H1 (cell line): ENCODE measurements around the gene ADO. TPM values are rescaled to one million over a fixed set of nuclear protein-coding genes. Genes with fewer than 3 reads are reported as not detected.

Experiments used
- CTCF ChIA-PET: fragments of 300-600 bp; sonication (Branson Sonifier 250); formaldehyde crosslinking; loops from one replicate; lab custom pipeline; 2021; ENCODE audit not compliant: partially characterized antibody; lab: Charles Lee
- POLR2A ChIA-PET: fragments of 300-600 bp; sonication (Branson Sonifier 250); formaldehyde crosslinking; loops from one replicate; lab custom pipeline; 2021; ENCODE audit warnings: inconsistent platforms; ENCODE audit not compliant: partially characterized antibody; lab: Charles Lee
- DNase-seq, 2 experiments: peaks; one replicate each; pipeline versions ENCODE4 v3.0.0 to v3.0.0-alpha.2; 2010 to 2022; ENCODE audit warnings: low spot score in 2 of 2, low read depth in 1 of 2, mixed read lengths in 1 of 2
- FAIRE-seq: peaks from 2 replicates; lab custom pipeline; 2011; peaks lifted over from hg19 to GRCh38; lab: Jason Lieb, UNC
- H2AFZ ChIP-seq: 2 replicates; pipeline ENCODE4 v1.8.1; 2012; ENCODE audit warnings: low read length, inconsistent platforms
- H2AK5ac ChIP-seq: 2 replicates; pipeline ENCODE4 v1.6.1; 2013; ENCODE audit warnings: low read depth, low read length
- H2BK120ac ChIP-seq: replicated peaks from 2 replicates; pipeline ENCODE3; 2013; ENCODE audit warnings: low read depth, low read length, inconsistent platforms
- H2BK12ac ChIP-seq: 2 replicates; pipeline ENCODE4 v1.6.1; 2013; ENCODE audit warnings: low read depth, low read length
- H2BK15ac ChIP-seq: 2 replicates; pipeline ENCODE4 v1.6.1; 2013; ENCODE audit warnings: low read length
- H2BK20ac ChIP-seq: 2 replicates; pipeline ENCODE4 v1.6.1; 2013; ENCODE audit warnings: low read length
- H2BK5ac ChIP-seq: 2 replicates; pipeline ENCODE4 v1.6.1; 2013; ENCODE audit warnings: low read depth, low read length
- H3K14ac ChIP-seq: 2 replicates; pipeline ENCODE4 v1.6.1; 2013; ENCODE audit warnings: inconsistent platforms; ENCODE audit not compliant: insufficient read length
- H3K18ac ChIP-seq: 2 replicates; pipeline ENCODE4 v1.6.1; 2013; ENCODE audit warnings: low read length; ENCODE audit errors: extremely low read depth
- H3K23ac ChIP-seq: 2 replicates; pipeline ENCODE4 v1.6.1; 2013; ENCODE audit warnings: inconsistent platforms; ENCODE audit not compliant: insufficient read length
- H3K23me2 ChIP-seq: 2 replicates; pipeline ENCODE4 v1.6.1; 2013; ENCODE audit warnings: low read depth, low read length
- H3K27ac ChIP-seq: 2 replicates; pipeline ENCODE4 v1.6.1; 2011; ENCODE audit warnings: low read depth, low read length, inconsistent platforms
- H3K27me3 ChIP-seq, 4 experiments: replicated peaks in 1 of 4; 1 replicate in 1 of 4; 2 replicates in 3 of 4; pipeline versions ENCODE4 v1.6.1 to v1.8.1; 2011 to 2013; ENCODE audit warnings: low read length in 3 of 4, mild to moderate bottlenecking in 3 of 4, inconsistent platforms in 2 of 4, mixed read lengths in 2 of 4, moderate library complexity in 1 of 4; ENCODE audit not compliant: control insufficient read depth in 3 of 4, insufficient read depth in 3 of 4; ENCODE audit errors: extremely low read depth in 1 of 4
- H3K36me3 ChIP-seq, 4 experiments: 2 replicates each; pipeline versions ENCODE4 v1.6.1 to v1.8.1; 2011 to 2013; ENCODE audit warnings: mild to moderate bottlenecking in 4 of 4, low read length in 3 of 4, moderate library complexity in 2 of 4, control low read depth in 1 of 4, inconsistent platforms in 1 of 4; ENCODE audit not compliant: insufficient read depth in 4 of 4, control insufficient read depth in 2 of 4
- H3K4ac ChIP-seq: replicated peaks from 2 replicates; pipeline ENCODE3; 2013; ENCODE audit warnings: low read length, low read depth, mixed read lengths, inconsistent platforms; ENCODE audit not compliant: insufficient read length
- H3K4me1 ChIP-seq, 4 experiments: replicated peaks in 1 of 4; 1 replicate in 1 of 4; 2 replicates in 3 of 4; pipeline versions ENCODE4 v1.6.1 to v1.8.1; 2011 to 2013; ENCODE audit warnings: low read length in 3 of 4, inconsistent platforms in 2 of 4, mixed read lengths in 1 of 4; ENCODE audit not compliant: insufficient read depth in 4 of 4, control insufficient read depth in 3 of 4
- H3K4me2 ChIP-seq, 2 experiments: 2 replicates each; pipeline versions ENCODE4 v1.6.1 to v1.8.1; 2011 to 2013; ENCODE audit warnings: low read depth in 2 of 2, low read length in 2 of 2, control low read depth in 1 of 2, inconsistent platforms in 1 of 2, mild to moderate bottlenecking in 1 of 2; ENCODE audit not compliant: insufficient read depth in 1 of 2
- H3K4me3 ChIP-seq, 4 experiments: fragments of 200-600, 300-600 bp in 1 of 4; sonication (generic), shearing (Covaris generic), sonication (Bioruptor Twin) in 1 of 4; 2 replicates each; pipeline versions ENCODE4 v1.5.1 to v1.8.1; 2011 to 2016; ENCODE audit warnings: low read length in 4 of 4, low read depth in 3 of 4, control low read depth in 2 of 4, inconsistent platforms in 2 of 4, mild to moderate bottlenecking in 2 of 4, mixed read lengths in 1 of 4, moderate library complexity in 1 of 4; ENCODE audit not compliant: insufficient read depth in 2 of 4; ENCODE audit errors: extremely low read depth in 1 of 4
- H3K56ac ChIP-seq: replicated peaks from 2 replicates; pipeline ENCODE3; 2013; ENCODE audit warnings: low read depth, mild to moderate bottlenecking, mixed read lengths, low read length, inconsistent platforms; ENCODE audit not compliant: insufficient read length
- H3K79me1 ChIP-seq: 2 replicates; pipeline ENCODE4 v1.6.1; 2013; ENCODE audit warnings: low read depth, low read length, control low read depth
- H3K79me2 ChIP-seq, 2 experiments: 2 replicates each; pipeline versions ENCODE4 v1.6.1 to v1.8.1; 2012 to 2013; ENCODE audit warnings: low read length in 2 of 2, mild to moderate bottlenecking in 2 of 2, inconsistent platforms in 1 of 2; ENCODE audit not compliant: insufficient read depth in 2 of 2, control insufficient read depth in 1 of 2
- H3K9ac ChIP-seq, 4 experiments: replicated peaks in 1 of 4; 1 replicate in 1 of 4; 2 replicates in 3 of 4; pipeline versions ENCODE4 v1.6.1 to v1.8.1; 2011 to 2013; ENCODE audit warnings: low read depth in 3 of 4, low read length in 3 of 4, control low read depth in 2 of 4, mild to moderate bottlenecking in 2 of 4, moderate library complexity in 2 of 4, inconsistent platforms in 1 of 4; ENCODE audit errors: extremely low read depth in 1 of 4
- H3K9me3 ChIP-seq, 2 experiments: 2 replicates each; pipeline versions ENCODE4 v1.6.1 to v1.8.1; 2012 to 2013; ENCODE audit warnings: mild to moderate bottlenecking in 2 of 2, moderate library complexity in 2 of 2, control low read depth in 1 of 2, inconsistent platforms in 1 of 2, low read depth in 1 of 2, low read length in 1 of 2, mixed read lengths in 1 of 2; ENCODE audit not compliant: insufficient read depth in 2 of 2
- H4K20me1 ChIP-seq, 2 experiments: replicated peaks in 1 of 2; 2 replicates each; pipeline versions ENCODE3 to v1.8.1; 2011 to 2013; ENCODE audit warnings: inconsistent platforms in 2 of 2, low read length in 2 of 2, mild to moderate bottlenecking in 1 of 2; ENCODE audit not compliant: insufficient read depth in 2 of 2, control insufficient read depth in 1 of 2
- H4K5ac ChIP-seq: 2 replicates; pipeline ENCODE4 v1.6.1; 2013; ENCODE audit warnings: low read length, low read depth, mixed read lengths, inconsistent platforms; ENCODE audit not compliant: insufficient read length
- H4K8ac ChIP-seq: 2 replicates; pipeline ENCODE4 v1.8.0; 2013; ENCODE audit warnings: mild to moderate bottlenecking, moderate library complexity, low read length, inconsistent platforms; ENCODE audit not compliant: insufficient read depth; ENCODE audit errors: extremely low read depth
- H4K91ac ChIP-seq: replicated peaks from 2 replicates; pipeline ENCODE3; 2013; ENCODE audit warnings: low read length, mixed read lengths, inconsistent platforms; ENCODE audit not compliant: insufficient read length
- CEBPB ChIP-seq: IDR thresholded peaks from 2 replicates; pipeline ENCODE4 v1.6.1; 2012; ENCODE audit warnings: low read depth, low read length
- CHD2 ChIP-seq: IDR thresholded peaks from 2 replicates; pipeline ENCODE4 v1.6.1; 2012; ENCODE audit warnings: low read length, improper control_type of control experiment
- CTBP2 ChIP-seq: IDR thresholded peaks from 2 replicates; pipeline ENCODE4 v1.7.0; 2011; ENCODE audit warnings: borderline replicate concordance, mild to moderate bottlenecking, moderate library complexity, mixed read lengths, low read length; ENCODE audit not compliant: insufficient read depth, insufficient read length
- EZH2 ChIP-seq: fragments of 200-600 bp; sonication (generic); IDR thresholded peaks from 2 replicates; pipeline ENCODE4 v1.7.1; 2012; ENCODE audit warnings: low read depth, mild to moderate bottlenecking, moderate library complexity, low read length, inconsistent platforms; ENCODE audit not compliant: severe bottlenecking
- GTF2F1 ChIP-seq: IDR thresholded peaks from 2 replicates; pipeline ENCODE4 v1.6.1; 2012; ENCODE audit warnings: low read depth, low read length, improper control_type of control experiment, borderline replicate concordance
- HDAC2 ChIP-seq, 2 experiments: fragments of 300-600 bp in 1 of 2; sonication (generic) in 1 of 2; IDR thresholded peaks; 2 replicates each; pipeline ENCODE4 v1.6.1; 2011 to 2012; ENCODE audit warnings: low read depth in 2 of 2, low read length in 2 of 2, mild to moderate bottlenecking in 2 of 2, moderate library complexity in 2 of 2, borderline replicate concordance in 1 of 2, inconsistent platforms in 1 of 2
- JUND ChIP-seq: IDR thresholded peaks from 2 replicates; pipeline ENCODE4 v1.6.1; 2011; ENCODE audit warnings: mild to moderate bottlenecking, improper control_type of control experiment, low read length
- KDM1A ChIP-seq: fragments of 200-600, 300-600 bp; sonication (generic); IDR thresholded peaks from 2 replicates; pipeline ENCODE4 v1.7.1; 2016; ENCODE audit warnings: mild to moderate bottlenecking, low read length, borderline replicate concordance
- PHF8 ChIP-seq: fragments of 200-600 bp; sonication (generic); conservative IDR thresholded peaks from 2 replicates; pipeline ENCODE4 v1.7.1; 2012; ENCODE audit warnings: low read depth, mild to moderate bottlenecking, inconsistent platforms, low read length, moderate library complexity
- RAD21 ChIP-seq, 2 experiments: IDR thresholded peaks in 1 of 2; conservative IDR thresholded peaks in 1 of 2; 2 replicates each; pipeline ENCODE4 v1.6.1; 2011; ENCODE audit warnings: low read depth in 2 of 2, low read length in 2 of 2, improper control_type of control experiment in 1 of 2, inconsistent platforms in 1 of 2, mild to moderate bottlenecking in 1 of 2, moderate library complexity in 1 of 2
- SP4 ChIP-seq: IDR thresholded peaks from 2 replicates; pipeline ENCODE4 v1.6.1; 2012; ENCODE audit warnings: low read length, inconsistent platforms
- TCF12 ChIP-seq: IDR thresholded peaks from 2 replicates; pipeline ENCODE4 v1.6.1; 2011; ENCODE audit warnings: low read depth, mild to moderate bottlenecking, low read length
- USF2 ChIP-seq: IDR thresholded peaks from 2 replicates; pipeline ENCODE4 v1.6.1; 2011; ENCODE audit warnings: low read length, improper control_type of control experiment
- WGBS, 2 experiments: shearing (Covaris generic) in 1 of 2; methylation state at CpG; one replicate each; pipeline versions ENCODE4 v1.1.6 to v1.1.7; 2013 to 2015; ENCODE audit warnings: low lambda C conversion rate in 2 of 2, mixed read lengths in 2 of 2, inconsistent platforms in 1 of 2, low coverage in 1 of 2, missing lambda C conversion rate in 1 of 2; ENCODE audit not compliant: insufficient replicate concordance in 2 of 2, insufficient coverage in 1 of 2, insufficient read length in 1 of 2; ENCODE audit errors: extremely low coverage in 1 of 2, missing lambda C conversion rate in 1 of 2; 5-methylcytosine and 5-hydroxymethylcytosine counted together
- polyA plus RNA-seq, 7 experiments: library from polyadenylated mRNA; depleted of rRNA in 3 of 7; stranded (reverse) in 5 of 7; unstranded in 2 of 7; fragments of >200 nt in 5 of 7; fragments of 200-250 nt in 2 of 7; gene quantifications; 1 replicate in 5 of 7; 2 replicates in 1 of 7; 4 replicates in 1 of 7; pipeline versions ENCODE4 v1.2.1 to v1.2.3, GENCODE V29; 2011 to 2013; ENCODE audit warnings: missing spikeins in 2 of 7, mixed read lengths in 2 of 7
- total RNA-seq: library from RNA; stranded (reverse); fragmentation: NEBNext Ultra II Directional; extraction: Animal tissue kit (Norgen Biotek cat#: 25700); gene quantifications from 2 replicates; pipeline ENCODE4 v1.2.1, GENCODE V29; 2021

ADO gene
- total and polyA plus RNA-seq, 2 of the 8 experiments (the other 6 are each of a cell fraction or from before 2014, with no cell fraction given), result 18.7 to 27.9 TPM

GRCh38 chr10:62792261-62792660 lies 12.3 kb upstream of the ADO start:
- Histone ChIP-seq H2AK5ac (no peak overlapping the region), H2BK20ac (no peak overlapping the region), H3K4me1 (no peaks in the 10 kb centered on the region), H2BK15ac (no peak overlapping the region), H3K9me3 (no peaks in the 10 kb centered on the region), H4K91ac (no peak overlapping the region), H3K79me1 (no peaks in the 10 kb centered on the region), H3K23ac (no peak overlapping the region), H3K4ac (no peak overlapping the region), H3K27ac (no peak overlapping the region), H2BK5ac (no peak overlapping the region), H3K27me3 (no peaks in the 10 kb centered on the region), H3K36me3 (no peaks in the 10 kb centered on the region), H3K14ac (no peak overlapping the region), H4K8ac (no peak overlapping the region), H2AFZ (no peak overlapping the region), H3K79me2 (no peaks in the 10 kb centered on the region), H3K56ac (no peak overlapping the region), H3K18ac (no peak overlapping the region), H2BK12ac (no peak overlapping the region), H3K4me3 (no peak overlapping the region), H2BK120ac (no peak overlapping the region), H3K23me2 (no peaks in the 10 kb centered on the region), H4K5ac (no peak overlapping the region), H3K9ac (no peak overlapping the region), H3K4me2 (no peak overlapping the region), H4K20me1 (no peaks in the 10 kb centered on the region)
- DNase-seq, result no peak
- WGBS, 2 experiments, result 89% methylated on average over 5 of the region's 5 CpGs; no CpG with 5 or more reads in 1 of the 2 experiments
- ChIA-PET POLR2A (no interaction called here), CTCF (interaction anchor here (0.8 kb wide), 1 partner anchor 199 kb away, joined by 3 read pairs; no protein-coding TSS in a partner anchor)
- no peak for FAIRE-seq
- TF ChIP-seq CHD2, result no peak
- TF ChIP-seq CTBP2, result no peak
- no peak for TF ChIP-seq KDM1A
- no peak for TF ChIP-seq RAD21 (IDR thresholded peaks at IDR 0.05 in 1 of 2, conservative IDR thresholded peaks at IDR 0.05 in 1 of 2; ENCODE audit: low read depth in 2 of 2, low read length in 2 of 2)
- TF ChIP-seq GTF2F1, result no peak
- TF ChIP-seq TCF12, result no peak
- TF ChIP-seq USF2, result no peak
- TF ChIP-seq PHF8, result no peak
- no peak for TF ChIP-seq SP4
- TF ChIP-seq JUND, result no peak
- no peak for TF ChIP-seq EZH2
- no peak for TF ChIP-seq HDAC2 (IDR thresholded peaks at IDR 0.05; ENCODE audit: borderline replicate concordance in 1 of 2, low read depth in 2 of 2, low read length in 2 of 2)
- TF ChIP-seq CEBPB, result no peak
